H1 (cell line): Measurements from ENCODE around the gene TRAPPC11. TPM values are rescaled to one million over a fixed set of nuclear protein-coding genes. Genes with fewer than 3 reads are reported as not detected.

ENCODE experiments used
- CHD2 ChIP-seq: IDR thresholded peaks from 2 replicates; pipeline ENCODE4 v1.6.1; 2012; ENCODE audit warnings: low read length, improper control_type of control experiment
- CHD7 ChIP-seq: fragments of 300-600 bp; sonication (generic); IDR thresholded peaks from 2 replicates; pipeline ENCODE4 v1.7.1; 2012; ENCODE audit warnings: low read length, moderate library complexity, mild to moderate bottlenecking, inconsistent platforms; ENCODE audit not compliant: insufficient replicate concordance
- FOSL1 ChIP-seq: IDR thresholded peaks from 2 replicates; pipeline ENCODE4 v1.6.1; 2011; ENCODE audit warnings: mild to moderate bottlenecking, low read depth, low read length, moderate library complexity; ENCODE audit not compliant: insufficient read depth
- HDAC2 ChIP-seq, 2 experiments: fragments of 300-600 bp in 1 of 2; sonication (generic) in 1 of 2; IDR thresholded peaks; 2 replicates each; pipeline ENCODE4 v1.6.1; 2011 to 2012; ENCODE audit warnings: low read depth in 2 of 2, low read length in 2 of 2, mild to moderate bottlenecking in 2 of 2, moderate library complexity in 2 of 2, borderline replicate concordance in 1 of 2, inconsistent platforms in 1 of 2
- HDAC6 ChIP-seq: IDR thresholded peaks from one replicate; pipeline ENCODE4 v1.7.1; 2012; ENCODE audit warnings: low read depth, mild to moderate bottlenecking, inconsistent platforms, low read length, moderate library complexity
- RFX5 ChIP-seq: IDR thresholded peaks from 2 replicates; pipeline ENCODE4 v1.6.1; 2011; ENCODE audit warnings: low read depth, low read length, improper control_type of control experiment, borderline replicate concordance
- TAF1 ChIP-seq: IDR thresholded peaks from 2 replicates; pipeline ENCODE4 v1.6.1; 2011; ENCODE audit warnings: mild to moderate bottlenecking, low read depth, low read length
- TCF12 ChIP-seq: IDR thresholded peaks from 2 replicates; pipeline ENCODE4 v1.6.1; 2011; ENCODE audit warnings: low read depth, mild to moderate bottlenecking, low read length
- polyA plus RNA-seq, 7 experiments: library from polyadenylated mRNA; depleted of rRNA in 3 of 7; stranded (reverse) in 5 of 7; unstranded in 2 of 7; fragments of >200 nt in 5 of 7; fragments of 200-250 nt in 2 of 7; gene quantifications; 1 replicate in 5 of 7; 2 replicates in 1 of 7; 4 replicates in 1 of 7; pipeline versions ENCODE4 v1.2.1 to v1.2.3, GENCODE V29; 2011 to 2013; ENCODE audit warnings: missing spikeins in 2 of 7, mixed read lengths in 2 of 7
- total RNA-seq: library from RNA; stranded (reverse); fragmentation: NEBNext Ultra II Directional; extraction: Animal tissue kit (Norgen Biotek cat#: 25700); gene quantifications from 2 replicates; pipeline ENCODE4 v1.2.1, GENCODE V29; 2021

The TRAPPC11 gene
- total and polyA plus RNA-seq, 2 of the 8 experiments (the other 6 are each of a cell fraction or from before 2014, with no cell fraction given) = 19.2 to 25.9 TPM

GRCh38 chr4:183714626-183715025, 55.5 kb downstream of the TRAPPC11 start (continued):
- no peak for TF ChIP-seq CHD7
- TF ChIP-seq HDAC6 = no peak
- TF ChIP-seq TCF12 = no peak
- no peak for TF ChIP-seq TAF1
- TF ChIP-seq HDAC2 (IDR thresholded peaks at IDR 0.05; ENCODE audit: borderline replicate concordance in 1 of 2, low read depth in 2 of 2, low read length in 2 of 2) = no peak
- TF ChIP-seq CHD2 = no peak
- no peak for TF ChIP-seq FOSL1
- TF ChIP-seq RFX5 = no peak
